ENCODE results near the gene RNF223. TPM values are rescaled to one million over a fixed set of nuclear protein-coding genes. Genes with fewer than 3 reads are reported as not detected.
"Not testable (repeated sequence)": the region's sequence is repeated elsewhere in the genome, so short reads cannot be mapped to it uniquely, and the experiment has no call there.

Gene RNF223
- total RNA-seq, 1 donor from 2014 or later = not detected

- no peak for DNase-seq (ENCODE audit: low spot score)
- Mint-ChIP-seq H3K27me3 (ENCODE audit: unreplicated experiment) (peaks cover 20% of the 10 kb centered on the region), H3K9me3 (ENCODE audit: unreplicated experiment) (no peaks in the 10 kb centered on the region), H3K36me3 (ENCODE audit: low read depth, unreplicated experiment) (peaks cover 10% of the 10 kb centered on the region), H3K4me3 (ENCODE audit: unreplicated experiment) (no peak overlapping the region), H3K27ac (ENCODE audit: unreplicated experiment) (no peak overlapping the region), H3K4me1 (ENCODE audit: unreplicated experiment) (peaks cover 8% of the 10 kb centered on the region)
- no peak for TF ChIP-seq CTCF (IDR thresholded peaks at IDR 0.05; ENCODE audit: unreplicated experiment)
Measured at GRCh38 chr1:1033731-1034438, 40.2 kb downstream of the RNF223 start.

DNA sequence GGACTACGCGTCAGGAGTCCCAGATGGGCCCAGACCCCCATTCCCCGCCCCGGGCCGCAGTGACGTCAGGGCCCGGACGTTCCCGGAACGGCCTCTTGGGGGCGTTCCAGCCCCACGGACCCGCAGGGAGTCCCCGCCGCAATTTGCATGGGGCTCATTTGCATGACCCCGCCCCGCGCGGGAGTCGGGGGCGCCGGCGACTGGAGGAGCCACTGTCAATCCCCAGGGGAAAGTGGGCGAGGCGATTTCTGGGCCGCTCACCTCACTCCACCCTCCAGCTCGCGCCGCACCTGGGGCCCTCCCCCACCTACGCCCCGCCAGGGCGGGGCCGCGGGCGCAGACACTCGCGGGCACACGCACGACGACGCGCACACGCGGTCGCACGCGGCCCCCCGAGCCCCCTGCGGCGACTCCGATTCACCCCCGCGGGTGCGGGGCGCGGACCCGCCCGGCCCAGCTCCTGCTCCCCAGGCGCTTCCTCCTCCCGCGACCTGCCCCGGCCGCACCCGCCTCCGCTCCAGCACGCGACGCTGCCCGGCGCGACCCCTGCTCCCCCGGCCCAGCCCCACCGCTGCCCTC, 41.0 kb downstream of the RNF223 start:
- H3K27ac Mint-ChIP-seq (ENCODE audit: unreplicated experiment) = no peak overlapping the region
- H3K4me1 Mint-ChIP-seq (ENCODE audit: unreplicated experiment) = peaks cover 8% of the 10 kb centered on the region
- peaks cover 6% of the 10 kb centered on the region for H3K36me3 Mint-ChIP-seq (ENCODE audit: low read depth, unreplicated experiment)
- no peak overlapping the region for H3K4me3 Mint-ChIP-seq (ENCODE audit: unreplicated experiment)
- H3K9me3 Mint-ChIP-seq (ENCODE audit: unreplicated experiment) = no peaks in the 10 kb centered on the region
- DNase-seq (ENCODE audit: low spot score) = peak; percentile 93
- H3K27me3 Mint-ChIP-seq (ENCODE audit: unreplicated experiment) = peaks cover 17% of the 10 kb centered on the region
- peak; percentile 81 for TF ChIP-seq CTCF (IDR thresholded peaks at IDR 0.05; ENCODE audit: unreplicated experiment)

DNA sequence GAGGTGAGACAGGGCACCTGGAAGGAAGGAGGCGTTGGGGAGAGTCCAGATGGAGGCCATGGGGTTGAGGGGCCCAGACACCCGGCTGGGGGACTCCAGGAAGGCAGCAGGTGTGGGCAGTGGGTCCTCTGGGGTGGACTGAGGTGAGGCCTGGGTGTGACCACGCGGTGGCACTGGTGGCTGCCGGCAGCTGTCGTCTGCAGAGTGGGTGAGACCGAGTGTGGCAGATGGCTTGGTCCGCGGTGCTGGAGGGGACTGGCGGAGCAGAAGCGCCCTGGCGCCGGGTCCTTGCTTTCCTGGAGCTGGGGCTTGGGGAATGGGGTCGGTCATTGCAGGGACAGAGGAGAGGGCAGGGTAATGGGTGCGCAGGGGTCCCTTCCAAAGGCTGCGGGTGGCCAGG, 41.7 kb downstream of the RNF223 start:
- no peak for DNase-seq (ENCODE audit: low spot score)
- Mint-ChIP-seq H3K4me1 (ENCODE audit: unreplicated experiment) (peaks cover 8% of the 10 kb centered on the region), H3K36me3 (ENCODE audit: low read depth, unreplicated experiment) (peaks cover 6% of the 10 kb centered on the region), H3K27ac (ENCODE audit: unreplicated experiment) (no peak overlapping the region), H3K9me3 (ENCODE audit: unreplicated experiment) (no peaks in the 10 kb centered on the region), H3K4me3 (ENCODE audit: unreplicated experiment) (peak overlapping the region; percentile 69), H3K27me3 (ENCODE audit: unreplicated experiment) (peaks cover 12% of the 10 kb centered on the region)
- TF ChIP-seq CTCF (IDR thresholded peaks at IDR 0.05; ENCODE audit: unreplicated experiment) = no peak

GRCh38 chr1:1031659-1032235, 42.4 kb downstream of the RNF223 start:
- peak overlapping the region; percentile 69 for H3K4me3 Mint-ChIP-seq (ENCODE audit: unreplicated experiment)
- H3K9me3 Mint-ChIP-seq (ENCODE audit: unreplicated experiment) = no peaks in the 10 kb centered on the region
- TF ChIP-seq CTCF (IDR thresholded peaks at IDR 0.05; ENCODE audit: unreplicated experiment) = no peak
- H3K4me1 Mint-ChIP-seq (ENCODE audit: unreplicated experiment) = peaks cover 10% of the 10 kb centered on the region
- no peak for DNase-seq (ENCODE audit: low spot score)
- H3K27ac Mint-ChIP-seq (ENCODE audit: unreplicated experiment) = no peak overlapping the region
- peaks cover 12% of the 10 kb centered on the region for H3K27me3 Mint-ChIP-seq (ENCODE audit: unreplicated experiment)
- H3K36me3 Mint-ChIP-seq (ENCODE audit: low read depth, unreplicated experiment) = peaks cover 6% of the 10 kb centered on the region

DNA sequence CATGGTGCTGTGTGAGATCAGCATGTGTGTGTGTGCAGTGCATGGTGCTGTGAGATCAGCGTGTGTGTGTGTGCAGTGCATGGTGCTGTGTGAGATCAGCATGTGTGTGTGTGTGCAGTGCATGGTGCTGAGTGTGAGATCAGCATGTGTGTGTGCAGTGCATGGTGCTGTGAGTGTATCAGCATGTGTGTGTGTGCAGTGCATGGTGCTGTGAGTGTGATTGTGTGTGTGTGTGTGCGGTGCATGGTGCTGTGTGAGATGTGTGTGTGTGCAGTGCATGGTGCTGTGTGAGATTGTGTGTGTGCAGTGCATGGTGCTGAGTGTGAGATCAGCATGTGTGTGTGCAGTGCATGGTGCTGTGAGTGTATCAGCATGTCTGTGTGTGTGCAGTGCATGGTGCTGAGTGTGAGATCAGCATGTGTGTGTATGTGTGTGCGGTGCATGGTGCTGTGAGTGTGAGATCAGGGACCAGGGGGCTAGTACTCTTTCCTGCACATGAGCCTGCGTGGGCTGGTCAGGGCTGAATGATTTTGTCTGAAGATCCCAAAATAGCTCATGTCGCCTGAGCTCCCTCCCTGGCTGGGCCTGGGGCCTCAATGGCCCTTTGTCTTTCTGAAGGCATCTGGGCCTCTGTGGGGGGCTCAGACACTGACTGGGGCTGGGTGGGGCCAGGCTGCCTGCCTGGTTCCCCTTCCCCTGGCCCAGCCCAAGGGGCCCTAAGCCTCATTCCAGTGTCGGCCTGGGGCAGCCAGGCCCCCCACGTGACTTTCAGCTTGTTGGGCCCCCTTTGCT, 43.0 kb downstream of the RNF223 start:
- H3K27ac Mint-ChIP-seq (ENCODE audit: unreplicated experiment); H3K36me3 Mint-ChIP-seq (ENCODE audit: low read depth, unreplicated experiment); H3K9me3 Mint-ChIP-seq (ENCODE audit: unreplicated experiment); DNase-seq (ENCODE audit: low spot score); H3K4me3 Mint-ChIP-seq (ENCODE audit: unreplicated experiment): not testable (repeated sequence)
- Mint-ChIP-seq H3K4me1 (ENCODE audit: unreplicated experiment) (peaks cover 11% of the 10 kb centered on the region), H3K27me3 (ENCODE audit: unreplicated experiment) (peaks cover 12% of the 10 kb centered on the region)

Data from endothelial cell (in vitro differentiated cells).